ENCODE measurements around the gene CREBRF.
A peak's percentile ranks its signal among the peaks of the same experiment; 100 is the strongest.
"Not testable (repeated sequence)": the region's sequence is repeated elsewhere in the genome, so short reads cannot be mapped to it uniquely, and the experiment has no call there.

Gene CREBRF, protein sequence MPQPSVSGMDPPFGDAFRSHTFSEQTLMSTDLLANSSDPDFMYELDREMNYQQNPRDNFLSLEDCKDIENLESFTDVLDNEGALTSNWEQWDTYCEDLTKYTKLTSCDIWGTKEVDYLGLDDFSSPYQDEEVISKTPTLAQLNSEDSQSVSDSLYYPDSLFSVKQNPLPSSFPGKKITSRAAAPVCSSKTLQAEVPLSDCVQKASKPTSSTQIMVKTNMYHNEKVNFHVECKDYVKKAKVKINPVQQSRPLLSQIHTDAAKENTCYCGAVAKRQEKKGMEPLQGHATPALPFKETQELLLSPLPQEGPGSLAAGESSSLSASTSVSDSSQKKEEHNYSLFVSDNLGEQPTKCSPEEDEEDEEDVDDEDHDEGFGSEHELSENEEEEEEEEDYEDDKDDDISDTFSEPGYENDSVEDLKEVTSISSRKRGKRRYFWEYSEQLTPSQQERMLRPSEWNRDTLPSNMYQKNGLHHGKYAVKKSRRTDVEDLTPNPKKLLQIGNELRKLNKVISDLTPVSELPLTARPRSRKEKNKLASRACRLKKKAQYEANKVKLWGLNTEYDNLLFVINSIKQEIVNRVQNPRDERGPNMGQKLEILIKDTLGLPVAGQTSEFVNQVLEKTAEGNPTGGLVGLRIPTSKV

DNA sequence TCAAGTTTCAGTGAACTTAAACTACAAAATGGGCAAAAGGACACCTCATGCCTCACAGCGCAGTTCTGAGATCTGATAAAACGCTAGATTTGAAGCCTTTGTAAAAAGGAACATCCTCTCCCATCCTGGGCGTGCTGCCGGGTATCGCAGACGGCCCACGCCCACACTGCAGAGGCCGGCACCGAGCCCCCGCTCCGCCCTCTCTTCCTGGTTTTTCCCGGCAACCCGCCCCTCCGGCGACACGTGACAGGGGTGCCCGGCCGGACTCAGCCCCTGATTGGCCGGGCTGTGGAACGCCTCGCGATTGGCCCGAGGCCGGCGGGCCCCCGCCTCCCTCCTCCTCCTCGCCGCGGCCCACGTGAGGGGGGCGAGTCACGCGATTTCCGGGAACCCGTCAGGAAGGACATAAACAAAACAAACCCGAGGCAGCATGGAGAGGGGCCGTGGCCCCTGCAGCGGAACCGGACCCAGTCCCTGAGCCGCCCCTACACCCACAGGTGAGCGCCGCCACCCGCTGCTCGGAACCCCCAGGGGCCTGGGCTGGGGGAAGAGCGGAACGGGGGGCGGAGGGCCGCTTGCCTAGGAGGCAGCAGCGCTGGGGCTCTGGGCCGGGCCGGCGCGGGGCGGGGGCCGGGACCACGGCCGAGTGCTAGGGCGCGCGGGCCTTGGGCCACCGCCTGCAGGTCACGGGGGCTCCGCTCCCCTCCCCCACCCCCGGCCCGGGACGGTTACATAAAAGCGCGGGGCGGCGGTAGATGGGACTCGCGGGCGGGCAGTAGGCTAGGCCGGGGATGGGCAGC lies at the start of gene CREBRF:
Gene CREBRF (plus strand): TSS at position 370 of the 800 bp plus-strand sequence. CDS start 24,424 bp downstream, outside the sequence.
- H3K27ac Mint-ChIP-seq = peak within 1 kb of the TSS; percentile 89 to 99
- H3K4me3 Mint-ChIP-seq = peak within 1 kb of the TSS; percentile 89 to 92
- DNase-seq (peak; percentile 96 to 98), ATAC-seq (peak; percentile 77)
- H3K27me3 Mint-ChIP-seq = no peaks in the 10 kb centered on the region
- H3K9me3 Mint-ChIP-seq = no peaks in the 10 kb centered on the region
- H3K4me1 Mint-ChIP-seq = peaks cover 55% of the 10 kb centered on the region

DNA sequence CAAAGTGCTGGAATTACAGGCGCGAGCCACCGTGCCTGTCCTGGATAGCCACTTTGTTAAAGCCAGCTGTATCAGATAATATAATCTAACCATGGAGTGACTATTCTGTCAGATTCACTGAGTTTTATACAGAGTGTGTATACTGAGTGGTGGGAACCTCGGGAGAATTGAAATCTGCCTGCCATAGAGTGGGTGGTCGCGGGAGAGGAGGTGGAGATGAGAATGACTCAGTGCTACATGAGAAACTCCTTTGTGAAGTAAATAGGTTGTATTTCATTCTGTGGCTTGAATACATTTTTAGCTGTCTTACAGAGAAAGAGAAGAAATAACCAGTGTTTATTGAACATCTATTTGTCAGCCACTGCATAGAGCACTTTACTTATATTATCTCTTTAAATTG lies 46.1 kb upstream of the CREBRF start:
- ATAC-seq = peak; percentile 55
- no peak for DNase-seq
- peak overlapping the region; percentile 35 to 78 for H3K27ac Mint-ChIP-seq
- peak overlapping the region; percentile 5 to 47 for H3K4me3 Mint-ChIP-seq
- H3K9me3 Mint-ChIP-seq = no peaks in the 10 kb centered on the region
- H3K27me3 Mint-ChIP-seq = no peaks in the 10 kb centered on the region
- H3K4me1 Mint-ChIP-seq = peaks cover 45% of the 10 kb centered on the region

DNA sequence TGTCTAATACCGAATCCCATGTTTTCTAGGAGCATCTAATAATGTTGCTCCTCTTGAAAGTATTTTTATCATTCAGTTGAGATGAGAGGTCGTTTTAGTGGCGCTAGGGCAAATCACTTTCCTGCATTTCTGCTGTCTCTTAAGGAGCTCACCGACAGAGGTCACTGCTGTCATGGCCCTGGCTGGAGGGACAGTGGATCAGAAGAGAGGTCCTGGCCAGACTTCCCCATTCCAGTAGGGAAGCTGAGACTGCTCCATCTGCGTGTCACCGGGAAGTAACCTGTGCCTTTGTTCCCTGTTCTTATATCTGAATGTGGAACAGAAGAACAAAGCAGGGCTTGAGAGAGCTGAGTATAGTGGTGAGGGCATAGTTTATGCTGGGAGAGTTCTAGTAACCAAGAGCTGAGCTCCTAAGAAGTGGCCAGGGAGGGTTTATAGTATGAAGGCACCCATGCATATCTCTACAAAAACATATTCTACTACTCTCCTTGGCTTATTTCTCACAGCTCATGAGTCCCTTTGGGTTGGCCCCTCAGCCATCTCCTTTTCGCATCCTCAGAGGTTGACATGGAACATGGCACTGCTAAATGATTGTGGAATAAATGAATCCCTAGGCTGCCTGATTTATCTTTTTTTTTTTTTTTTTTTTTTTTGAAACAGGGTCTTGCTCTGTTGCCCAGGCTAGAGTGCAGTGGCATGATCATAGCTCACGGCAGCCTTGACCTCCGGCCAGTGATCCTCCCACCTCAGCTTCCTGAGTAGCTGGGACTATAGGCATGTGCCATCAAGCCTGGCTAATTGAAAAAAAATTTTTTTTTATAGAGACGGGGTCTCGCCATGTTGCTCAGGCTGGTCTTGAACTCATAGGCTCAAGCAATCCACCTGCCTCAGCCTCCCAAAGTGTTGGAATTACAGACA lies 45.3 kb upstream of the CREBRF start:
- ATAC-seq = no peak
- no peak for DNase-seq
- Mint-ChIP-seq H3K9me3 (no peaks in the 10 kb centered on the region), H3K4me3 (no peak overlapping the region), H3K4me1 (peaks cover 53% of the 10 kb centered on the region), H3K27ac (peak overlapping the region in 1 of 2 donors; percentile 79), H3K27me3 (no peaks in the 10 kb centered on the region)

DNA sequence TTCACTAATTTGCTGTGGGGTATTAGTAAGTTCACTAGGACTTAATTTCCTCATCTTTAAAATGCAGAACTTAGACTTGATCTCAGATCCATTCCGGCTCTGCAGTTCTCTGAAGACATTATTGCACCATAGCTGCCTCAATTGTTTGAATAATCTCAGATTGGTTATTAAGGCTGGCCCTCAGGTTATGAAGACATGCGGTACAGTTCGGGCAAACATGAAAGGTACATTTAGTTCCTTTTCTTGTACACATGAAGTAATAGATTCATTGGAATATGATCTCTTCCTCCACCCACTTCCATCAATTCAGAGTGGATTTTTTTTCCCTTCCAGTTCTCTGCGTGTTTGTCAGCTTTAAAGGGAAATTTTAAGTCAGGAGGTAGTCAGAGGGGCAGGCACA lies 44.6 kb upstream of the CREBRF start:
- Mint-ChIP-seq H3K4me3 (no peak overlapping the region), H3K27ac (peak overlapping the region in 1 of 2 donors; percentile 21), H3K4me1 (peaks cover 60% of the 10 kb centered on the region), H3K9me3 (no peaks in the 10 kb centered on the region), H3K27me3 (no peaks in the 10 kb centered on the region)
- no peak for DNase-seq
- ATAC-seq = no peak

DNA sequence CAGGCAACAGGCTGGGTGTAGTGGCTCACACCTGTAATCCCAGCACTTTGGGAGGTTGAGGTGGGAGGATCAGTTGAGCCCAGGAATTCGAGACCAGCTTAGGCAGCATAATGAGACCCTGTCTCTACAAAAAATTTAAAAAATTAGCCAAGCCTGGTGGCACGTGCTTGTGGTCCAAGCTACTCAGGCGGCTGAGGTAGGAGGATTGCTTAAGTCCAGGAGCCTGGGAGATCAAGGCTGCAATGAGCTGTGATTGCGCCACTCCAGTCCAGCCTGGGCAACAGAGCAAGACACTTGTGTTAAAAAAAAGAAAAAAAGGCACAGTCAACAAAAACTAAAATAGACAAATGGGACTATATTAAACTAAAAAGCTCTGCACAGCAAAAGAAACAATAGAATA lies 43.3 kb upstream of the CREBRF start:
- H3K4me1 Mint-ChIP-seq = peaks cover 61% of the 10 kb centered on the region
- H3K27me3 Mint-ChIP-seq = no peaks in the 10 kb centered on the region
- DNase-seq (no peak), ATAC-seq (no peak)
- H3K9me3 Mint-ChIP-seq = no peaks in the 10 kb centered on the region
- H3K27ac Mint-ChIP-seq = no peak overlapping the region
- H3K4me3 Mint-ChIP-seq = no peak overlapping the region

DNA sequence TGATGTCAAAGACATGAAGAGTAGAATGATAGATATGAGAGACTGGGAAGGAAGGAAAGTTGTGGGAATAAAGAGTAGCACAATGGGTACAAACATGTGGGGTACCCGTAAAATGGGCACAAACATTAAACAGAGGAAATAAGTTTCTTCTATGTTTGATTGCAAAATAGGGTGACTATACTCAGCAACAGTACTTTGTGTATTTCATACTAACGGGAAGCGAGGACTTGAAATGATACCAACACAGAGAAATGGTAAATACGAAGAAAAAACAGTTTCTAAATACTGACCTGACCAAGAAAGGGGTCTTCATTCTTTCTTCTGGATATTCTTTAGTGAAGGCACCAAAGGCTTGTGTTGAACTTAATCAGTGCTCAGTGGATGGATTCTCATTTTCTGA lies 41.5 kb upstream of the CREBRF start:
- ATAC-seq (no peak), DNase-seq (no peak)
- no peak overlapping the region for H3K4me3 Mint-ChIP-seq
- no peaks in the 10 kb centered on the region for H3K27me3 Mint-ChIP-seq
- H3K27ac Mint-ChIP-seq = no peak overlapping the region
- H3K4me1 Mint-ChIP-seq = peaks cover 61% of the 10 kb centered on the region
- H3K9me3 Mint-ChIP-seq = no peaks in the 10 kb centered on the region

DNA sequence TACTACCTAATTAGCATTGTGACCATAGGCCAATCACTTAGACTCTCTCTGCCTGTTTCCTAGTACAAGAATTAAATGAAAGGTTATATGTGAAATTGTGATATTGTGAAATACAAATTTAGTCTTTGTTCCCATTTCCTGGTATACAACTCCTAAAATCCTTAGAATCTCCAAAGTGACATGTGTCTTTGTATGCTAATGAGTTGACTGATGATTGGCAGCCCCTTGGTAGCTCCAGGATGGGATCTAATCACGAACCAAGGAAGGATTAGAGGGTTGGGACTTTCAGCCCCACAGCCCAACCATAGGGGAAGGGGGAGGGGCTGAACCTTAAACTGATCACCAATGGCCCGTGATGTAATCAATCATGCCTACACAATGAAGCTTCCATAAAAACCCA lies 41.0 kb upstream of the CREBRF start:
- DNase-seq (no peak), ATAC-seq (no peak)
- H3K9me3 Mint-ChIP-seq = no peaks in the 10 kb centered on the region
- H3K27ac Mint-ChIP-seq = no peak overlapping the region
- H3K27me3 Mint-ChIP-seq = no peaks in the 10 kb centered on the region
- no peak overlapping the region for H3K4me3 Mint-ChIP-seq
- peaks cover 61% of the 10 kb centered on the region for H3K4me1 Mint-ChIP-seq

DNA sequence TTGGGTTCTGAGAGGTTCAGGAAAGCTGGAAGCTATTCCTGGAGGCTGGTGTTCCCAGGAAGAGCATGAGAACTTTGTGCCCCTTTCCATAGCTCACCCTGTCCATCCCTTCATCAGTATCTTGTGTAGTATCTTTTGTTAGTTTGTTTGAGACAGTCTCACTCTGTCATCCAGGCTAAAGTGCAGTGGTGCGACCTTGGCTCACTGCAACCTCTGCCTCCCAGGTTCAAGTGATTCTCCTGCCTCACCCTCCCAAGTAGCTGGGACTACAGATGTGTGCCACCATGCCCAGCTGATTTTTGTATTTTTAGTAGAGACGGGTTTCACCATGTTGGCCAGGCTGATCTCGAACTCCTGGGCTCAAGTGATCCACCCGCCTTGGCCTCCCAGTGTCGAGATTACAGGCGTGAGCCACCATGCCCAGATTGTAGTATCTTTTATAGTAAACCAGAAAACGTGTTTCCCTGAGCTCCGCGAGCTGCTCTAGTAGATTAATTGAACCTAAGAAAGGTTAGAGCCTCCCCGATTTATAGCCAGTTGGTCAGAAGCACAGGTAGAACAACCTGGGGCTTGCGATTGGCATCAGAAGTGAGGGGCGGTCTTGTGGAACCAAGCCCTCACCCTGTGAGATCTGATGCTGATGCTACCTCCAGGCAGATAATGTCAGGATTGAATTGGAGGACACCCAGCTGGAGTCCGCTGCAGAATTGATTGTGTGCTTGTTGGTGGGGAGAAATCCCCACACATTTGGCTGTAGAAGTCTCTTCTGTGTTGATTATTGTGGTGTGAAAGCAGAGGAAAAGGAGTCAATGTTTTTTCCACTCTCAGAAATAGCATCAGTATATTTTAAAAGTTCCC lies 40.3 kb upstream of the CREBRF start:
- H3K27ac Mint-ChIP-seq = peak overlapping the region; percentile 62 to 89
- H3K4me1 Mint-ChIP-seq = peaks cover 57% of the 10 kb centered on the region
- no peaks in the 10 kb centered on the region for H3K27me3 Mint-ChIP-seq
- DNase-seq (no peak), ATAC-seq (no peak)
- no peak overlapping the region for H3K4me3 Mint-ChIP-seq
- no peaks in the 10 kb centered on the region for H3K9me3 Mint-ChIP-seq

DNA sequence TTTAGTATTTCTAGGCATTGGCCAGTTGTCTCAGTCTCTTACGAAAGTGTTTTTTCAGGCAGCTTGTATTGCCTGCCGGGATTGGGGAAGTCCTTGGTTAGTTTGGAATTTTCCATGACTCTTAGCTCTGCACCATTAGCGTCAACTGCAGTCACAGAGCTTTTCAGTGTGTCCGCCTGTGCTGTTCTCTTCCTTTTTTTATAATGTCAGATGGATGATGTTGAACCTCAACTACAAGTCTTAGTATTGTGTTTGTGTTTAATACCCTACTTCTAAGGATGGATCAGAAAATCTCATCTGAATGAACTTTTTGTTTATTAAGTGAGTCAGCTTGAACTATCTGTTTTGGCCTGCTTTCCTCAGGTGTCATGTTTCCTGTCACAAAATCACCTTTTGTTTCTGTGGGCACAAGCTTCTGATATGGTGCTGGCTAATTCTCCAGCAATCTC lies 39.5 kb upstream of the CREBRF start:
- peak overlapping the region in 1 of 2 donors; percentile 69 for H3K27ac Mint-ChIP-seq
- no peaks in the 10 kb centered on the region for H3K27me3 Mint-ChIP-seq
- peaks cover 54% of the 10 kb centered on the region for H3K4me1 Mint-ChIP-seq
- H3K9me3 Mint-ChIP-seq = no peaks in the 10 kb centered on the region
- H3K4me3 Mint-ChIP-seq = no peak overlapping the region
- DNase-seq (no peak), ATAC-seq (peak; percentile 33)

DNA sequence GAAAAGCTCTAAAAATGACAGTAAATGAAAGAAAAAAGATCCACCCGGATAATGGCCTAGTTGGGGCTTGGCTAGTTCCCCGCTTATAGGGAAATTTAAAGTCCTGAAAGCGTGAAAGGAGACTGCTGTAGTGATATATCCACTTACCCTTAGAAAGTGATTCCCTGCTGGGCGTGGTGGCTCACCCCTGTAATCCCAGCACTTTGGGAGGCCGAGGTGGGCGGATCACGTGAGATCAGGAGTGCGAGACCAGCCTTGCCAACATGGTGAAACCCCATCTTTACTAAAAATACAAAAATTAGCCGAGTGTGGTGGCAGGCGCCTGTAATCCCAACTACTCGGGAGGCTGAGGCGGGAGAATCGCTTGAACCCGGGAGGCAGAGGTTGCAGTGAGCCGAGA lies 39.1 kb upstream of the CREBRF start:
- H3K27me3 Mint-ChIP-seq, H3K4me3 Mint-ChIP-seq, DNase-seq, ATAC-seq, H3K9me3 Mint-ChIP-seq: not testable (repeated sequence)
- H3K4me1 Mint-ChIP-seq = peaks cover 50% of the 10 kb centered on the region
- H3K27ac Mint-ChIP-seq = peak overlapping the region; percentile 40 to 65

DNA sequence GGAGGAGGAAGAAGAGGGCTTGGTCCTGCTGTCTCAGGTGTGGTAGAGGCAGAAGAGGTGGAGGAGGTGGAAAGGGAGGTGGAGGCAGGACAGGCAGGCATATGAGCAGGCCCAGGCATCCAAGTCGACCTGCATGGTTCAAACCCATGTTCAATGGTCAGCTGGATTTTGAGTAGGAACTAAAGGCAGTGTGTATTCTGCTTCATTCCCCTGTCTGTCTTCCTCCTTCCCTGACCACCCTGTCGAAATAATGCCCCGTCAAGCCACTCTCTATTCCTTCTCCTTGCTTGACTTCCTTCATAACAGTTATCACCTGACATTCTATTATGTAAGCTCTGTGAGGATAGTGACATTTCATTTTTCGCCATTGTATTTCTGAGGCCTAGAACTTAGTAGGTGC lies 37.8 kb upstream of the CREBRF start:
- Mint-ChIP-seq H3K4me1 (peaks cover 46% of the 10 kb centered on the region), H3K4me3 (no peak overlapping the region), H3K27me3 (no peaks in the 10 kb centered on the region), H3K9me3 (no peaks in the 10 kb centered on the region), H3K27ac (peak overlapping the region; percentile 71 to 81)
- DNase-seq (no peak), ATAC-seq (no peak)

DNA sequence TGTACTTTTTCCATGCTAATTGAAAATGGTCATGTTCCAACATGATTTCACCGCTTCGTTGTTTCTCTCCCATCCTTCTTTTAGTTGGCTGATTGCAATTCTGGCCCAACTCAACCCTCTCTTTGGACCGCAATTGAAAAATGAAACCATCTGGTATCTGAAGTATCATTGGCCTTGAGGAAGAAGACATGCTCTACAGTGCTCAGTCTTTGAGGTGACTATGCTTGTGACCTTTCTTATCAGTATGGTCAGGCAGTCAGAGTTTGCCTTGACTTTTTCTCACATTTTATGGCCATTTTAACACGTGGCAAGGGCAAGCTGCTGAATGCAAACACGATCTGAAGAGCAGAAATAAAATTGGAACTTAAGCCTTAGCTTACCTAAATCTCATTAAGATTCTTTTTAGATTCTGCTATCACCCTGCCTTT lies 36.0 kb upstream of the CREBRF start:
- ATAC-seq (no peak), DNase-seq (no peak)
- Mint-ChIP-seq H3K4me1 (peaks cover 39% of the 10 kb centered on the region), H3K27me3 (no peaks in the 10 kb centered on the region), H3K9me3 (no peaks in the 10 kb centered on the region), H3K4me3 (no peak overlapping the region), H3K27ac (peak overlapping the region in 1 of 2 donors; percentile 10)

DNA sequence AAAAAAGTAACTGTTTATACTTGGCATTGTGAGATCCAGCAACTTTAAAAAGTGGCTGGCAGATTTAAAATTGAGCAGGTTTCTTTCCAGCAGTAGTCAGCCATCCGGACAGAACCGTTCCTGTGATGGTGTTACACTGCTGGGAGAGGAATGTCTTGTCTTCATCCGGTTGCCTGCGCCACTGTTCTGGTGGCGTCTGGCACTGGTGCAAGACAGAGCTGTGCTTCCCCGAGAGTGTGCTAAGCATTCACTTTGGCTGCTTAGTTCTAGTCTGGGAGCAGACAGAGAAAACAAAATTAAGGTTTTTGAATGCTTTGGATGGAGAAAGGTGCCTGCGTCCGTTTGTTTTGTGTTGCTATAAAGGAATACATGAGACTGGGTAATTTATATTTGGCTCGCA lies 35.5 kb upstream of the CREBRF start:
- Mint-ChIP-seq H3K4me3 (no peak overlapping the region), H3K27ac (no peak overlapping the region), H3K27me3 (no peaks in the 10 kb centered on the region), H3K9me3 (no peaks in the 10 kb centered on the region), H3K4me1 (peaks cover 34% of the 10 kb centered on the region)
- ATAC-seq = no peak
- no peak for DNase-seq

DNA sequence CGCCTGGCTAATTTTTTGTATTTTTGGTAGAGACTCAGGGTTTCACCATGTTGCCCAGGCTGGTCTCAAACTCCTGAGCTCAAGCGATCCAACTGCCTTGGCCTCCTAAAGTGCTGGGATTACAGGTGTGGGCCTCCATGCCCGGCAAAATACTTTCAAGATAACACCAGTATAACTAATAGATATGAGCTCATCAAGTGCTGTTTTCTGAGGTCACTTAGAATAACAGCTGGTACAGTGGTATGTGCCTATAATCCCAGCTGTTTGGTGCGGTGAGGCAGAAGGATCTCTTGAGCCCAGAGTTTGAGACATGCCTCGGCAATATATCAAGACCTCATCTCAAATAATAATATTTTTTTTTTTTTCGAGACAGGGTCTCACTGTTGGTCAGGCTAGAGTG lies 30.5 kb upstream of the CREBRF start:
- no peaks in the 10 kb centered on the region for H3K9me3 Mint-ChIP-seq
- no peaks in the 10 kb centered on the region for H3K27me3 Mint-ChIP-seq
- DNase-seq = no peak
- no peaks in the 10 kb centered on the region for H3K4me1 Mint-ChIP-seq
- no peak for ATAC-seq
- no peak overlapping the region for H3K4me3 Mint-ChIP-seq
- peak overlapping the region; percentile 8 to 59 for H3K27ac Mint-ChIP-seq
